NB4 (cell line): ENCODE results near the gene ZG16.
"Not testable (repeated sequence)": the region's sequence is repeated elsewhere in the genome, so short reads cannot be mapped to it uniquely, and the experiment has no call there.

Source experiments
- DNase-seq: peaks from one replicate; pipeline ENCODE4 v3.0.0; 2010; ENCODE audit warnings: low read depth
- H3K4me3 ChIP-seq: one replicate; pipeline ENCODE4 v1.5.1; 2011; ENCODE audit warnings: mild to moderate bottlenecking, low read depth, low read length, moderate library complexity
- CTCF ChIP-seq: IDR thresholded peaks from one replicate; pipeline ENCODE4 v1.5.1; 2012; ENCODE audit warnings: low read depth, low read length
- MYC ChIP-seq: IDR thresholded peaks from 2 replicates; pipeline ENCODE4 v1.6.1; 2011; ENCODE audit warnings: low read depth, low read length
- POLR2A ChIP-seq: IDR thresholded peaks from 2 replicates; pipeline ENCODE4 v1.6.1; 2011; ENCODE audit warnings: mild to moderate bottlenecking; ENCODE audit not compliant: insufficient read length; ENCODE audit errors: extremely low read depth
- TF ChIP-seq, protein P1 (sequence below): IDR thresholded peaks from 2 replicates; pipeline ENCODE4 v1.6.1; 2011; ENCODE audit warnings: low read depth, low read length

The ZG16 gene

DNA sequence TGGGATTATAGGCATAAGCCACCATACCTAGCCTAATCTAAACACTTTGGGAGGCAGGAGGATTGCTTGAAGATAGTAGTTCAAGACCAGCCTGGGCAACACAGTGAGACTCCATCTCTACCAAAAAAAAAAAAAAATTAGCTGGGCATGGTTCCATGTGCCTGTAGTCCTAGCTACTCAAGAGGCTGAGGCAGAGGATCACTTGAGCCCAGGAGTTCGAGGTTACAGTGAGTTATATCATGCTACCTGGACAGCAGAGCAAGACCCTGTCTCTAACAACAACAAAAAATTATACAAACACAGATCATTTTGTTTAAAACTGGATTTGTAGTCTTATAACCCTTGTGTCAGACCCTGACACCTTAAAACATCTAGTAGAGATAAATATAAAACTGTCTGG lies 24.5 kb upstream of the ZG16 start:
- DNase-seq = no peak
- TF ChIP-seq CTCF = no peak
- H3K4me3 ChIP-seq = no peak overlapping the region

- H3K4me3 ChIP-seq = no peak overlapping the region
- no peak for DNase-seq
- TF ChIP-seq POLR2A = no peak
- no peak for TF ChIP-seq CTCF
- TF ChIP-seq, protein P1, sequence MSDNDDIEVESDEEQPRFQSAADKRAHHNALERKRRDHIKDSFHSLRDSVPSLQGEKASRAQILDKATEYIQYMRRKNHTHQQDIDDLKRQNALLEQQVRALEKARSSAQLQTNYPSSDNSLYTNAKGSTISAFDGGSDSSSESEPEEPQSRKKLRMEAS = no peak
- no peak for TF ChIP-seq MYC
Observed at GRCh38 chr16:29756654-29757053, 21.4 kb upstream of the ZG16 start.

DNA sequence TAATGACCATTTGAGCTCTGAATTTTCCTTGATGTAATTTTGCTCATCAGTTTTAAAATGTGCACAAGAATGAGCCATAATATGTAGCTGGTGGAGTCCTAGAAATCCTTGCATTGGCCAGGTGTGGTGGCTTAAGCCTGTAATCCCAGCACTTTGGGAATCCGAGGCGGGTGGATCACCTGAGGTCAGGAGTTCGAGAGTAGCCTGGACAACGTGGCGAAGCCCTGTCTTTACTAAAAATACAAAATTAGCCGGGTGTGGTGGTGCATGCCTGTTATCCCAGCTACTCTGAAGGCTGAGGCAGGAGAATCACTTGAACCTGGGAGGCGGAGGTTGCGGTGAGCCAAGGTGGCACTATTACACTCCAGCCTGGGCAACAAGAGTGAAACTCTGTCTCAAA lies 21.0 kb upstream of the ZG16 start:
- not testable (repeated sequence) for H3K4me3 ChIP-seq, DNase-seq

GRCh38 chr16:29757950-29758466 lies 20.0 kb upstream of the ZG16 start:
- peak; percentile 56 for DNase-seq
- TF ChIP-seq, protein P1 = no peak
- TF ChIP-seq POLR2A = no peak
- no peak overlapping the region for H3K4me3 ChIP-seq

DNA sequence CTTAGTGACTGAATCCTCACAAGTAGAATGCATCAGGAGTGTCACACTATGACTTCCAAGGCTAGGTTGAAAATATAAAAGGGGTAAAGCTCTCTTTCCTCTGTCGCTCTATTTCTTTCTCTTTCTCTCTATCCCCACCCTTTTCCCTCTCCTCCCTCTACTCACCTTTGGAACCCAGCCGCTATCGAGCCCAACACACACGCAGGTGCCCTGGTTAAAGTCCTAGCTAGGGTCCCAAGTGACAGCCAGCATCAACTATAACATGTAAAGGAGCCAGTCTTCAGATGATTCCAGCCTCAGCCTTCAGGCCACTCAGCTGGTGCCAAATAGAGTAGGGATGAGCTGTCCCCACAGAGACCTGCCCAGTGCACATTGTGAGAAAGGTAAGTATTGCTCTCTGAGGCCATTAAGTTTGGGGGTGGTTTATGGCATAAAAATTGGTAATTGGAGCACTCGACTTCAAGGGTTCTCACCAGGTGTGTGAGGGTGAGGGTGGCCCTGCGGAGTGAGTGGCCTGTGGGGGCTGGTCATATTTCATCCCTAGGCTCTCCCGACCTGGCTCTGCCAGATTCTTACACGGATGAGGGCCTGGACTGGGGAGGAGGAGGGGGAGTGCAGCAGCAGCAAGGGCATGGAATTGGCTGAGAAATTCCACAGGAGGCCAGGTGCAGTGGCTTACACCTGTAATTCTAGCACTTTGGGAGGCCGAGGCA lies 17.3 kb upstream of the ZG16 start:
- DNase-seq = no peak
- no peak overlapping the region for H3K4me3 ChIP-seq
- TF ChIP-seq CTCF (no peak), MYC (no peak), POLR2A (no peak)
- TF ChIP-seq, protein P1 = no peak

DNA sequence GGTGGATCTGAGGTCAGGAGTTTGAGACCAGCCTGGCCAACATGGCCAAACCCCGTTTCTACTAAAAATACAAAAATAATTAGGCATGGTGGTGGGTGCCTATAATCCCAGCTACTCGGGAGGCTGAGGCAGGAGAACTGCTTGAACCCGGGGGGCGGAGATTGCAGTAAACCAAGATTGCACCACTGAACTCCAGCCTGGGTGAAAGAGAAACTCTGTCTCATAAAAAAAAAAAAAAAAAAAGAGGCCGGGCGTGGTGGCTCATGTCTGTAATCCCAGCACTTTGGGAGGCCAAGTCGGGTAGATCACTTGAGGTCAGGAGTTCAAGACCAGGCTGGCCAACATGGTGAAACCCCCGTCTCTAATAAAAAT lies 16.8 kb upstream of the ZG16 start:
- not testable (repeated sequence) for H3K4me3 ChIP-seq, DNase-seq

DNA sequence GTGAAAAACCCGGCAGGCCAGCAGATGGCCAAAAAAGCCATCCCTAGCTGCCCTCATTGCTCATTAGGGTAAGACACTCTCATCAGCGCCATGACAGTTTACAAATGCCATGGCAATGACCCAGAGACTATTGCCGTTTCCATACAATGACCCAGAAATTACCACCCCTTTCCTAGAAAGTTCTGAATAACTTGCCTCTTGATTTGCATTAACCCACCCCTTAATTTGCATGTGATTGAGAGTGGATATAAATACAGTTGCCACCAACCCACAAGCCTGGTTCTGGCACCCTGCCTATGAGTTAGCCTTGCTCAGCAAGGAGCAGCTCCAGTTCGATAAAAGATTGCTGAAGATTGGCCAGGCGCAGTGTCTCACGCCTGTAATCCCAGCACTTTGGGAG lies 16.2 kb upstream of the ZG16 start:
- no peak overlapping the region for H3K4me3 ChIP-seq
- TF ChIP-seq, protein P1 = no peak
- DNase-seq = no peak

DNA sequence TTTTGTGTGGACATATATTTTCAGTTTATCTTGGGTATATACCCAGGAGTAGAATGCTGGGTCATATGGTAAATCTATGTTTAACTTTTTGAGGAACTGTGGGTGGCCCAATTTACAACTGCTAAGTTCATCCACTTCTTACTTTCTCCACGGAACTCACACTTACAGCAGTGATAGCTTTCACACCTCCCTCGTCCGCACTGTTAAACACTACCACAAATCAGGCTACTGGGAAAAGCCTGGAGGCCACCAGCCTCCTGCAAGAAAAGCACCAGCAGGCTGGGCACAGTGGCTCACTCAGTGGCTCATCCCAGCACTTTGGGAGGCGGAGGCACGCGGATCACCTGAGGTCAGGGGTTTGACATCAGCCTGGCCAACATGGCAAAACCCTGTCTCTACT lies 14.7 kb upstream of the ZG16 start:
- H3K4me3 ChIP-seq = no peak overlapping the region
- no peak for DNase-seq
- TF ChIP-seq MYC (no peak), CTCF (no peak), POLR2A (no peak)
- TF ChIP-seq, protein P1 = no peak
